GM12878 (cell line): ENCODE results near the gene CYP2A6. TPM values are rescaled to one million over a fixed set of nuclear protein-coding genes. Genes with fewer than 3 reads are reported as not detected.

Source experiments
- ATAC-seq: fragments of 200-7000 bp; cut with Tn5 transposase; 3 replicates; pipeline ENCODE4 v1.9.1; 2020; ENCODE audit warnings: mild to moderate bottlenecking, moderate library complexity
- BruUV-seq: library from RNA; stranded (reverse); fragments of 400-500 nt; replicated peaks from 2 replicates; lab custom pipeline; 2021; lab: Mats Ljungman, UMichigan
- CTCF ChIA-PET: fragments of 300-600 bp; sonication (Branson Sonifier 250); formaldehyde crosslinking; extraction: SDS; loops from one replicate; lab custom pipeline; 2021; ENCODE audit warnings: inconsistent platforms; lab: Yijun Ruan, JAX
- POLR2A ChIA-PET: fragments of 350-600 bp; formaldehyde crosslinking; extraction: SDS; loops from one replicate; lab custom pipeline; 2021; ENCODE audit warnings: inconsistent platforms; lab: Charles Lee
- RAD21 ChIA-PET: fragments of 300-600 bp; sonication (Branson Sonifier 250); formaldehyde crosslinking; loops from one replicate; lab custom pipeline; 2023; ENCODE audit warnings: antibody characterized with exemption; ENCODE audit not compliant: unreplicated experiment; lab: Charles Lee
- SMC1A ChIA-PET: fragments of 300-600 bp; sonication (Branson Sonifier 250); formaldehyde crosslinking; loops from one replicate; lab custom pipeline; 2023; ENCODE audit not compliant: unreplicated experiment, uncharacterized antibody; lab: Charles Lee
- DNase-seq: peaks from one replicate; pipeline ENCODE4 v3.0.0-alpha.2; 2011; ENCODE audit warnings: low read depth, low spot score
- FAIRE-seq: peaks from 3 replicates; lab custom pipeline; 2011; peaks lifted over from hg19 to GRCh38; lab: Jason Lieb, UNC
- H2AFZ ChIP-seq: 2 replicates; pipeline ENCODE4 v1.6.0; 2011; ENCODE audit warnings: low read depth, low read length, control low read depth; ENCODE audit not compliant: control insufficient read depth
- H3K27ac ChIP-seq: 2 replicates; pipeline ENCODE4 v1.5.1; 2011; ENCODE audit warnings: control low read depth; ENCODE audit not compliant: control insufficient read depth, insufficient read depth
- H3K27me3 ChIP-seq, 2 experiments: replicated peaks in 1 of 2; 2 replicates each; pipeline versions ENCODE4 v1.6.0 to v1.6.1; 2011; ENCODE audit warnings: low read length in 1 of 2; ENCODE audit not compliant: control insufficient read depth in 2 of 2, insufficient read depth in 2 of 2
- H3K36me3 ChIP-seq, 2 experiments: 2 replicates each; pipeline ENCODE4 v1.5.1; 2011; ENCODE audit warnings: low read length in 1 of 2; ENCODE audit not compliant: control insufficient read depth in 2 of 2, insufficient read depth in 2 of 2
- H3K4me1 ChIP-seq: 2 replicates; pipeline ENCODE4 v1.6.1; 2011; ENCODE audit warnings: mild to moderate bottlenecking, low read length, moderate library complexity, mixed read lengths; ENCODE audit not compliant: control insufficient read depth, insufficient read depth
- H3K4me2 ChIP-seq: 2 replicates; pipeline ENCODE4 v1.6.0; 2011; ENCODE audit warnings: control low read depth; ENCODE audit not compliant: control insufficient read depth, insufficient read depth
- H3K4me3 ChIP-seq: fragments of 200-600 bp; sonication (generic); 2 replicates; pipeline ENCODE4 v1.5.1; 2016
- H3K79me2 ChIP-seq: 2 replicates; pipeline ENCODE4 v1.6.0; 2011; ENCODE audit warnings: low read length; ENCODE audit not compliant: control insufficient read depth, insufficient read depth
- H3K9ac ChIP-seq: 2 replicates; pipeline ENCODE4 v1.8.0; 2011; ENCODE audit warnings: low read length, control low read depth, mixed read lengths; ENCODE audit not compliant: control insufficient read depth, insufficient read depth
- H3K9me3 ChIP-seq: replicated peaks from 3 replicates; pipeline ENCODE4 v1.5.1; 2011; ENCODE audit warnings: mild to moderate bottlenecking, low read length; ENCODE audit not compliant: control insufficient read depth, insufficient read depth
- H4K20me1 ChIP-seq: 2 replicates; pipeline ENCODE4 v1.6.0; 2011; ENCODE audit not compliant: control insufficient read depth, insufficient read depth
- BHLHE40 ChIP-seq, 2 experiments: fragments of 450-650 bp in 1 of 2; IDR thresholded peaks; 2 replicates each; pipeline ENCODE4 v1.6.1; 2011 to 2017; ENCODE audit warnings: low read depth in 2 of 2, borderline replicate concordance in 1 of 2, improper control_type of control experiment in 1 of 2, low read length in 1 of 2, mild to moderate bottlenecking in 1 of 2
- EP300 ChIP-seq, 2 experiments: fragments of 150-350 bp in 1 of 2; IDR thresholded peaks; 2 replicates each; pipeline ENCODE4 v1.6.1; 2011 to 2012; ENCODE audit warnings: low read depth in 2 of 2, low read length in 2 of 2, borderline replicate concordance in 1 of 2, improper control_type of control experiment in 1 of 2, inconsistent platforms in 1 of 2; ENCODE audit not compliant: control insufficient read depth in 1 of 2
- JUNB ChIP-seq: IDR thresholded peaks from 2 replicates; pipeline ENCODE4 v1.6.1; 2016; ENCODE audit warnings: antibody characterized with exemption, mild to moderate bottlenecking
- MTA2 ChIP-seq: fragments of 450-650 bp; IDR thresholded peaks from 2 replicates; pipeline ENCODE4 v1.6.1; 2016; ENCODE audit warnings: low read depth, mild to moderate bottlenecking, moderate library complexity
- NFXL1 ChIP-seq: fragments of 450-650 bp; IDR thresholded peaks from 2 replicates; pipeline ENCODE4 v1.6.1; 2017; ENCODE audit warnings: antibody characterized with exemption, mild to moderate bottlenecking, borderline replicate concordance
- RUNX3 ChIP-seq: IDR thresholded peaks from 2 replicates; pipeline ENCODE4 v1.6.1; 2012; ENCODE audit warnings: low read length, inconsistent platforms
- SPI1 ChIP-seq: IDR thresholded peaks from 2 replicates; pipeline ENCODE4 v1.6.1; 2011; ENCODE audit warnings: low read depth, mild to moderate bottlenecking, low read length, moderate library complexity, borderline replicate concordance; ENCODE audit not compliant: insufficient read depth
- TAF1 ChIP-seq: IDR thresholded peaks from 2 replicates; pipeline ENCODE4 v1.6.1; 2011; ENCODE audit warnings: mild to moderate bottlenecking, low read depth, low read length, borderline replicate concordance
- WGBS: methylation state at CpG from one replicate; pipeline ENCODE4 v1.1.6; 2016; ENCODE audit warnings: low lambda C conversion rate; ENCODE audit not compliant: insufficient replicate concordance, insufficient coverage; ENCODE audit errors: missing lambda C conversion rate; 5-methylcytosine and 5-hydroxymethylcytosine counted together
- in situ Hi-C: fragments of 300-500 bp; cut with MboI; formaldehyde crosslinking; loops from 9 replicates; pipeline ENCODE4 v1.14.3; 2018; ENCODE audit warnings: mixed read lengths
- intact Hi-C: fragments of 100-400 bp; cut with micrococcal nuclease; formaldehyde crosslinking; loops from one replicate; pipeline ENCODE4 v1.14.2; 2022; ENCODE audit not compliant: unreplicated experiment
- polyA plus RNA-seq, 11 experiments: library from polyadenylated mRNA; depleted of rRNA in 4 of 11; unstranded in 6 of 11; stranded (reverse) in 5 of 11; fragments of >200 nt; fragmentation: Nextera tagmentation in 4 of 11; fragmentation: Illumina TruSeq in 1 of 11; extraction: Ambion mirVana in 4 of 11; extraction: Trizol in 1 of 11; gene quantifications; 1 replicate in 1 of 11; 2 replicates in 10 of 11; pipeline versions ENCODE4 v1.2.1 to v1.2.3, GENCODE V29; 2011 to 2016; ENCODE audit warnings: inconsistent platforms in 2 of 11, missing spikeins in 2 of 11, low read depth in 1 of 11
- total RNA-seq, 4 experiments: library from RNA; depleted of rRNA in 3 of 4; stranded (reverse); fragments of >200 nt in 3 of 4; fragmentation: Illumina TruSeq in 1 of 4; extraction: Trizol in 1 of 4; gene quantifications; 2 replicates each; pipeline versions ENCODE4 v1.2.1 to v1.2.3, GENCODE V29; 2013 to 2021
- TF ChIP-seq, protein P1 (sequence below): fragments of 450-650 bp; IDR thresholded peaks from 2 replicates; pipeline ENCODE4 v1.6.1; 2016; ENCODE audit warnings: mild to moderate bottlenecking
- TF ChIP-seq, protein P2 (sequence below): IDR thresholded peaks from 2 replicates; pipeline ENCODE4 v1.6.1; 2011; ENCODE audit warnings: low read depth, low read length, improper control_type of control experiment, borderline replicate concordance

CYP2A6 gene
- total and polyA plus RNA-seq, 10 of the 15 experiments (the other 5 are each of a cell fraction or from before 2014, with no cell fraction given) = 0.97 TPM; not detected in 9

DNA sequence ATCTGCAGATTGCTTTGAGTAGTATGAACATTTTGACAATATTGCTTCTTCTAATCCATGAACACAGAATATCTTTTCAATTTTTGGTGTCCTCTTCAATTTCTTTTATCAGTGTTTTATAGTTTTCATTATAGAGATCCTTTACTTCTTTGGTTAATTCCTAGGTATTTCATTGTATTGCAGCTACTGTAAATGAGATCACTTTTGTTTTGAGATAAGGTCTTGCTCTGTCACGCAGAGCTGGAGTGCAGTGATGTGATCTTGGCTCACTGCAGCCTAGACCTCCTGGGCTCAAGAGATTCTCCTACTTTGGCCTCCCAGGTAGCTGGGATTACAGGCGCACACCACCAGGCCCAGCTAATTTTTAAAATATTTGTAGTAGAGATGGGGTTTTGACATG is 22.0 kb upstream of the CYP2A6 start:
- Histone ChIP-seq H3K79me2 (no peaks in the 10 kb centered on the region), H3K36me3 (no peaks in the 10 kb centered on the region), H2AFZ (no peak overlapping the region), H3K9me3 (no peaks in the 10 kb centered on the region), H3K27me3 (no peaks in the 10 kb centered on the region; a peak in 1 of 4 replicates), H3K4me2 (no peak overlapping the region), H3K9ac (no peak overlapping the region), H3K27ac (no peak overlapping the region), H4K20me1 (no peaks in the 10 kb centered on the region), H3K4me3 (no peak overlapping the region), H3K4me1 (no peaks in the 10 kb centered on the region)
- FAIRE-seq (no peak), DNase-seq (no peak), ATAC-seq (no peak)
- POLR2A ChIA-PET = no interaction called here
- in situ Hi-C loops = no loop called here
- CTCF ChIA-PET = no interaction called here
- intact Hi-C loops = no loop called here
- WGBS = 3% methylated on average over 2 of the region's 2 CpGs
- TF ChIP-seq MTA2 (no peak), SPI1 (no peak), JUNB (no peak), BHLHE40 (IDR thresholded peaks at IDR 0.05; ENCODE audit: borderline replicate concordance in 1 of 2, low read depth in 2 of 2, low read length in 1 of 2) (no peak), RUNX3 (no peak), EP300 (IDR thresholded peaks at IDR 0.05; ENCODE audit: borderline replicate concordance in 1 of 2, control insufficient read depth in 1 of 2, low read depth in 2 of 2, low read length in 2 of 2) (no peak), NFXL1 (no peak), TAF1 (no peak)
- TF ChIP-seq, protein P1, sequence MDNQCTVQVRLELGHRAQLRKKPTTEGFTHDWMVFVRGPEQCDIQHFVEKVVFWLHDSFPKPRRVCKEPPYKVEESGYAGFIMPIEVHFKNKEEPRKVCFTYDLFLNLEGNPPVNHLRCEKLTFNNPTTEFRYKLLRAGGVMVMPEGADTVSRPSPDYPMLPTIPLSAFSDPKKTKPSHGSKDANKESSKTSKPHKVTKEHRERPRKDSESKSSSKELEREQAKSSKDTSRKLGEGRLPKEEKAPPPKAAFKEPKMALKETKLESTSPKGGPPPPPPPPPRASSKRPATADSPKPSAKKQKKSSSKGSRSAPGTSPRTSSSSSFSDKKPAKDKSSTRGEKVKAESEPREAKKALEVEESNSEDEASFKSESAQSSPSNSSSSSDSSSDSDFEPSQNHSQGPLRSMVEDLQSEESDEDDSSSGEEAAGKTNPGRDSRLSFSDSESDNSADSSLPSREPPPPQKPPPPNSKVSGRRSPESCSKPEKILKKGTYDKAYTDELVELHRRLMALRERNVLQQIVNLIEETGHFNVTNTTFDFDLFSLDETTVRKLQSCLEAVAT = no peak
- TF ChIP-seq, protein P2, sequence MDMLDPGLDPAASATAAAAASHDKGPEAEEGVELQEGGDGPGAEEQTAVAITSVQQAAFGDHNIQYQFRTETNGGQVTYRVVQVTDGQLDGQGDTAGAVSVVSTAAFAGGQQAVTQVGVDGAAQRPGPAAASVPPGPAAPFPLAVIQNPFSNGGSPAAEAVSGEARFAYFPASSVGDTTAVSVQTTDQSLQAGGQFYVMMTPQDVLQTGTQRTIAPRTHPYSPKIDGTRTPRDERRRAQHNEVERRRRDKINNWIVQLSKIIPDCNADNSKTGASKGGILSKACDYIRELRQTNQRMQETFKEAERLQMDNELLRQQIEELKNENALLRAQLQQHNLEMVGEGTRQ = no peak
- RAD21 ChIA-PET = no interaction called here
- SMC1A ChIA-PET = no interaction called here
- no TSS peak for BruUV-seq
